K562 (cell line): ENCODE measurements around the gene IRS2.

Source experiments
- ATF2 ChIP-seq: sonication (generic); formaldehyde crosslinking; IDR thresholded peaks from 2 replicates; pipeline ENCODE4 v1.8.1; 2022; ENCODE audit warnings: missing genetic modification reagents
- PBX2 ChIP-seq, 2 experiments: IDR thresholded peaks in 1 of 2; conservative IDR thresholded peaks in 1 of 2; 2 replicates each; pipeline ENCODE4 v1.6.1; 2016; ENCODE audit warnings: low read depth in 2 of 2, mild to moderate bottlenecking in 1 of 2, missing compliant biosample characterization in 1 of 2, missing genetic modification characterization in 1 of 2, moderate library complexity in 1 of 2
- POLR2A ChIP-seq: fragments of 450-650 bp; conservative IDR thresholded peaks from 2 replicates; pipeline ENCODE4 v1.6.1; 2016
- ZNF165 ChIP-seq: fragments of 250-450 bp; sonication (Bioruptor Pico); IDR thresholded peaks from 2 replicates; pipeline ENCODE4 v1.4.0; 2020; ENCODE audit warnings: borderline replicate concordance

- no peak for TF ChIP-seq PBX2 (CRISPR knock-in tag; IDR thresholded peaks at IDR 0.05; ENCODE audit: low read depth)
- TF ChIP-seq PBX2 (tag; conservative IDR thresholded peaks at IDR 0.05; ENCODE audit: low read depth) = no peak
- no peak for TF ChIP-seq ZNF165 (CRISPR knock-in tag)
- no peak for TF ChIP-seq ATF2 (CRISPR knock-in tag)
- TF ChIP-seq POLR2A = no peak
Observed at GRCh38 chr13:109758937-109759480, 27.4 kb downstream of the IRS2 start.
